ENCODE measurements around the gene LCN2.

Gene LCN2

DNA sequence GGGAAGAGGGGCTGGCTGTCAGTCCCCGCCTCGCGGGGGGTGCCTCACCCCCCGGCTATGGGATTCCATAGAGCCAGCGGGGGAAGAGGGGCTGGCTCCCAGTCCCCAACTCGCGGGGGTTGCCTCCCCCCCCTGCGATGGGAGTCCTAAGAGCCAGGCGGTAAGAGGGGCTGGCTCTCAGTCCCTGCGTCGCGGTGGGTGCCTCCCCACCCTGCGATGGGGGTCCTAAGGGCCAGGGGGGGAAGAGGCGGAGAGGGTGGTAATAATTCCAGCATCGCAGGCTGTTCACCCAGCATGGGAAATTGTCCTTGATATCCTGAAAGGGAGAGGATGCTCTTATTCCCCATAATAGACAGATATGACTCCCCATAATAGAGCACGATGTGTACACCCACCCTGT, 9.6 kb upstream of the LCN2 start:
- DNase-seq (ENCODE audit: low spot score), result no peak
- in situ Hi-C loops (cut with MboI; ENCODE audit: low pct_unique_long_range_greater_than_20kb, low sequenced_read_pairs, unreplicated experiment), result no loop called here
- TF ChIP-seq, protein P1, sequence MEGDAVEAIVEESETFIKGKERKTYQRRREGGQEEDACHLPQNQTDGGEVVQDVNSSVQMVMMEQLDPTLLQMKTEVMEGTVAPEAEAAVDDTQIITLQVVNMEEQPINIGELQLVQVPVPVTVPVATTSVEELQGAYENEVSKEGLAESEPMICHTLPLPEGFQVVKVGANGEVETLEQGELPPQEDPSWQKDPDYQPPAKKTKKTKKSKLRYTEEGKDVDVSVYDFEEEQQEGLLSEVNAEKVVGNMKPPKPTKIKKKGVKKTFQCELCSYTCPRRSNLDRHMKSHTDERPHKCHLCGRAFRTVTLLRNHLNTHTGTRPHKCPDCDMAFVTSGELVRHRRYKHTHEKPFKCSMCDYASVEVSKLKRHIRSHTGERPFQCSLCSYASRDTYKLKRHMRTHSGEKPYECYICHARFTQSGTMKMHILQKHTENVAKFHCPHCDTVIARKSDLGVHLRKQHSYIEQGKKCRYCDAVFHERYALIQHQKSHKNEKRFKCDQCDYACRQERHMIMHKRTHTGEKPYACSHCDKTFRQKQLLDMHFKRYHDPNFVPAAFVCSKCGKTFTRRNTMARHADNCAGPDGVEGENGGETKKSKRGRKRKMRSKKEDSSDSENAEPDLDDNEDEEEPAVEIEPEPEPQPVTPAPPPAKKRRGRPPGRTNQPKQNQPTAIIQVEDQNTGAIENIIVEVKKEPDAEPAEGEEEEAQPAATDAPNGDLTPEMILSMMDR (IDR thresholded peaks at IDR 0.05; ENCODE audit: extremely low read depth, insufficient read depth, missing control alignments), result no peak

DNA sequence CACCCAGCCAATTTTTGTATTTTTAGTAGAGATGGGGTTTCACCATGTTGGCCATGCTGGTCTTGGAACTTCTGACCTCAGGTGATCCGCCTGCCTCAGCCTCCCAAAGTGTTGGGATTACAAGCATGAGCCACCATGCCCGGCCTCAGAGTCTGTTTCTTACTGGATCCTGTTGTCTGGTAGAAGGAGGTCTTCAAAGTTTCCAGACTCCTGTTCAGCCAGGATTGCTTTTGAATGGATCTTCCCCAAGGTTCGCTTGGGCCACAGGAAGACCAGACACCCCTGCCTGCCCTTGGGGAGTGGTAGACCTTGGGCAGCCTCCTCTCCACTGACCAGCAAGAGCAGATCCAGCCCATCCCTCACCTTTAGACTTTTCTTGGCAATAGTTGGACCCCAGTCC, 7.6 kb upstream of the LCN2 start:
- DNase-seq (ENCODE audit: low spot score), result no peak
- TF ChIP-seq, protein P1 (IDR thresholded peaks at IDR 0.05; ENCODE audit: extremely low read depth, insufficient read depth, missing control alignments), result no peak
- in situ Hi-C loops (cut with MboI; ENCODE audit: low pct_unique_long_range_greater_than_20kb, low sequenced_read_pairs, unreplicated experiment), result no loop called here

DNA sequence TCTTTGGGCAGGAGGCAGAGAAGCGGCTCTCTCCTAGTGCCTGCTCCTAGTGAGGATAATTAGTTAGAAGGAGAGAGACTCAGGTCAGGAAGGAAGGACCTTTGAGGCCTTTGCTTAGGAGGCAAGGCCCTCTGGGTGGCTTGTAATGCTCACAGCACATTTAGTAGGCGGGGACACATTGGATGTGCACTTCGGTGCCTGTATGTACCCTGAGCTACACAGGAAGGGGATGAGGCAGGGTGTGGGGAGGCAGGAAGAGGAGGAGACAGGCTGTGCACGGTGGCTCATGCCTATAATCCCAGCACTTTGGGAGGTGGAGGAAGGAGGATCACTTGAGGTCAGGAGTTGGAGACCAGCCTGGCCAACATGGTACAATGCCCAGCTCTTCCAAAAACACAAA, 7.2 kb upstream of the LCN2 start:
- TF ChIP-seq, protein P1 (IDR thresholded peaks at IDR 0.05; ENCODE audit: extremely low read depth, insufficient read depth, missing control alignments), result no peak
- in situ Hi-C loops (cut with MboI; ENCODE audit: low pct_unique_long_range_greater_than_20kb, low sequenced_read_pairs, unreplicated experiment), result no loop called here
- DNase-seq (ENCODE audit: low spot score), result no peak

DNA sequence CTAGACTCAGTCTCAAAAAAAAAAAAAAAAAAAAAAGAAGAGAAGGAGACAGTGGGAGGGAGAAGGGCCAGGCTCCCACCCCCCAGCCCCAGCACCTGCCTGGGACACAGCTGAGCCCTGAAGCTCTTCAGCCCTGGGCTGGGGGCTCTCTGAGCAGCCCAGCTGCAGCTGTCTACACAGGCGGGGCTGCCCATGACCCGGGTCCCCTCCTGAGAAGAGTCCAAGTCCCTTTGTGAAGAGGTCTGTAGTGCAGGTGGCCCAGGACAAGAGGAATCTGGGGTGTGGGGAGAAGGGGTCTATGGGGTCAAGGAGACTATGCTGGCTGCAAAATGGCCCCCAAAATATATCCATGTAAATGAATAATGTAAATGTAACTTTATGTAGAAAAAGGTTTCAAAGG, 6.7 kb upstream of the LCN2 start:
- DNase-seq (ENCODE audit: low spot score), result no peak
- TF ChIP-seq, protein P1 (IDR thresholded peaks at IDR 0.05; ENCODE audit: extremely low read depth, insufficient read depth, missing control alignments), result no peak
- in situ Hi-C loops (cut with MboI; ENCODE audit: low pct_unique_long_range_greater_than_20kb, low sequenced_read_pairs, unreplicated experiment), result no loop called here

DNA sequence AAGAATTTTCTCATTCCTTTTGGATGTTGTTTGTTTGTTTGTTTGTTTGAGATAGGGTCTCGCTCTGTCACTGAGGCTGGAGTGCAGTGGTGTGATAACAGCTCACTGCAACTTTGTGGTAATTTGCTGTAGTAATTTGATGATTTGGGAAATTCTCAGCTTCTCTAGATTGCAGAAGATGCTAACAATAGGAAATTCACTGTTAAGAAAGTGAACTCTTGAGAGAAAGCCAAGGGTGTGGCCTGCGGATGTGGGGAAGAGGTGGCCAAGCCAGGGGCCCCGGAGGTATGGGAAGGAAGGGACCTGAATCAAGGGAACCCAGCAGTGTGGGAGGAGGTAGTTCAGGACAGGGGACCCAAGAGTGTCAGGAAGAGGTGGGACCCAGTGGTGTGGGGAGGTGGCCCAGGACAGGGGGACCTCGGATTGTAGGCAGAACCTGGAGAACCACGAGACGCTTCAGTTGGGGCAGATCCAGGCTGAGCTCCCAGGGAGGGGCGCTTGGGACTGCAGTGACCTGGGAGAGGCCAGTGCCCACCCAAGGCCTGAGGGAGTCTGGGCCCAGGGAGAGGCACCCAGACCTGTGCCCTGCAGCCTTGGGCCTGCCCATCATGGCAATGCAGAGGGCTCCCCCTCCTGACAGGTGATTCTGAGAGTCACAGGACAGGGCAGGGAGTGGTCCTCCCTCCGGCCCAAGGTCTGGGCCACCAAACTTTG, 5.6 kb upstream of the LCN2 start:
- TF ChIP-seq, protein P1 (IDR thresholded peaks at IDR 0.05; ENCODE audit: extremely low read depth, insufficient read depth, missing control alignments), result no peak
- in situ Hi-C loops (cut with MboI; ENCODE audit: low pct_unique_long_range_greater_than_20kb, low sequenced_read_pairs, unreplicated experiment), result no loop called here
- no peak for DNase-seq (ENCODE audit: low spot score)

DNA sequence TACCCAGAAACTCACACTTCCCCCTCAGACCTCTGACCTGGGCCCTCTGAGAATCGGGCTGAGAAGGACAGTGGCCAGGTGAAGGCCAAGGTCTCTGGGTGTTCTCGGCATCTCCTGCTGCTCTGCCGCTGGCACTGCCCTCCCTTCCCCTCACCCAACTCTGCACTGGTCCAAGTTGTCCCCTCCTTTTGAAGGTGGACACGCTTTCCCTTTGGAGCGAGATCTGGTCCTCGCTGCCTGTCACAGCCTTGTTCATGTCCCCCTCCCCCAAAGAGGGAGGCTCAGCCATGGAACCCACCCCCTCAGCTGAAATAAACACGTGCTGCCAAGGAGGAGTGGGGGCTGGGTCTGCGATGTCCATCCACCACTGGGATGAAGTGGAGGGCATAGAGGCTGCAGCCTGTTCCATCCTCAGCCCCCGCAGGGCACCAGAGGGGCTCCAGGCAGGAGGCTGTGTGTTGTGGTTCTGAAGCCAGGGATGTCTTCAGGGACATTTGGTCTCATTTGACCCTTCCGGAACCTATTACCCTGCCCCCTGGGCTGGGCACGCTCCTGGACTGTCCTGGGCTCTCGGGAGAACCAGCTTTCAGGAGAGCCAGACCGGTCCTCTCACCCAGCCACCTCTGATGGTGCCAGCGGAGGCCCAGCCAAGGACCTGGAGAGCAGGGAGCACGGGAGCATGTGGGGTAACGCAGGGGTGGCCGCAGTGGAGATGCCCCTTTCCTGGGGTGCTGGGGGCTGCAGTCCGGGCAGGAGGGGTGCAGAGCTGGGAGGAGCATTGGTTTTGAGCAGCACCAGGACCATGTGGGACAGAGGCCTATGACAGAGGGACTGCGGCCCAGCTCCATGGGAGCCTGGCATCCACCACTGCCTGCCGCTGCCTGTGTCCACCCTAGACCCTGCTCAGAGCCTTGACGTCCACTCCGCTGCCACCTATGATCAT, 4.7 kb upstream of the LCN2 start:
- in situ Hi-C loops (cut with MboI; ENCODE audit: low pct_unique_long_range_greater_than_20kb, low sequenced_read_pairs, unreplicated experiment), result no loop called here
- TF ChIP-seq, protein P1 (IDR thresholded peaks at IDR 0.05; ENCODE audit: extremely low read depth, insufficient read depth, missing control alignments), result no peak
- no peak for DNase-seq (ENCODE audit: low spot score)

Data from GM13977 (cell line).